Duodenal mucosa (tissue), 2 donors: ENCODE measurements around the gene NEIL1.

ENCODE experiments used
- H3K27ac ChIP-seq: one replicate; pipeline ENCODE4 v1.7.0; 2013; ENCODE audit warnings: low read depth, low read length
- H3K27me3 ChIP-seq, 2 donors: one replicate each; pipeline ENCODE4 v1.7.0; 2013; ENCODE audit warnings: low read length in 2 of 2, control low read depth in 1 of 2; ENCODE audit not compliant: insufficient read depth in 2 of 2, control insufficient read depth in 1 of 2
- H3K36me3 ChIP-seq, 2 donors: one replicate each; pipeline ENCODE4 v1.7.0; 2013; ENCODE audit warnings: low read length in 2 of 2, control low read depth in 1 of 2; ENCODE audit not compliant: insufficient read depth in 2 of 2, control insufficient read depth in 1 of 2
- H3K4me1 ChIP-seq, 2 donors: one replicate each; pipeline ENCODE4 v1.7.0; 2013; ENCODE audit warnings: low read length in 2 of 2, control low read depth in 1 of 2; ENCODE audit not compliant: insufficient read depth in 2 of 2, control insufficient read depth in 1 of 2
- H3K4me3 ChIP-seq, 2 donors: one replicate each; pipeline ENCODE4 v1.7.0; 2013; ENCODE audit warnings: low read length in 2 of 2, low read depth in 1 of 2
- H3K9ac ChIP-seq, 2 donors: one replicate each; pipeline ENCODE4 v1.7.0; 2013; ENCODE audit warnings: low read length in 2 of 2, low read depth in 1 of 2
- H3K9me3 ChIP-seq, 2 donors: one replicate each; pipeline ENCODE4 v1.7.0; 2013; ENCODE audit warnings: low read length in 2 of 2, control low read depth in 1 of 2; ENCODE audit not compliant: control insufficient read depth in 1 of 2

NEIL1 gene

DNA sequence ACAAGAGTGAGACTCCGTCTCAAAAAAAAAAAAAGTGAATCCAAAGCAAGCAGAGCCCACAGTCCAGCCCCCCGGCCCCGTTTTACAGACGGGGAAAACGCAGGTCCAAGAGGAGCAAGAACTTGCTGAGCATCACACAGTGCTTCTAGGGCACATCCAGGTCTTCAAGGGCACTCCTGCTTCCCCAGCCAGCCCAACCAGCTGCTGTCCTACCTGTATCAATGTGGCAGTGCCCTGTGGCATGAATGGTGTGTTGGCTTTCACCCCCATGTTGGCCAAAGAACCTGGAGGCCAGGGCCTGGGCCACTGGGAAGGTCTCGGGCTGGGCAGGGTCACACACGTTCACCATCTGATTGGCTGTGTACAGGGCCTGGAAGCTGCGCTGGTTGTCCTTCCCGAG is 16.9 kb downstream of the NEIL1 start:
- Histone ChIP-seq H3K9ac (no peak overlapping the region), H3K36me3 (peaks cover 28 to 77% of the 10 kb centered on the region in 2 donors), H3K4me1 (peaks cover 8% of the 10 kb centered on the region in 2 donors), H3K27me3 (no peaks in the 10 kb centered on the region), H3K27ac (no peak overlapping the region), H3K4me3 (no peak overlapping the region), H3K9me3 (no peaks in the 10 kb centered on the region)

DNA sequence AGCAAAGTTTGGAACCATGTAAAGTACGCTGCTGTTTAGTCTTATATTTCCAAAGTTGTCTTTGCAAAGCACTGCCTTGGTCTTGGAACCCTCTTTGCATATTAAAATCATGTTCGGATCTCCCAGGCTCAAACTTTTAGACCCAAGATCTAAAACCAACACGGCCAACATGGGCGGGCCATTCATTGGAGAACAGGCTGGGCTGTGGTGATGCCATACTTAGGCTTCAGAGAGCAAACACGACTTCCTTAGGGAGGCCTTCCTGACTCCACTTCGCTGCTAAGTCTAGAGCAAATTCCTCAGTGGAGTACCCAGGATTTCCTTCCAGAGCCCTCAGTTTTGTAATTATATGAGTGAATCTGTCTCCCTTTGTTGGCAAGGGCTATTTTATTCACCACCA is 18.0 kb downstream of the NEIL1 start:
- Histone ChIP-seq H3K4me3 (no peak overlapping the region), H3K4me1 (peaks cover 18 to 19% of the 10 kb centered on the region in 2 donors), H3K27ac (no peak overlapping the region), H3K36me3 (peaks cover 20 to 67% of the 10 kb centered on the region in 2 donors), H3K27me3 (no peaks in the 10 kb centered on the region), H3K9ac (no peak overlapping the region), H3K9me3 (no peaks in the 10 kb centered on the region)

GRCh38 chr15:75366163-75366562 is 19.3 kb downstream of the NEIL1 start:
- peaks cover 22 to 58% of the 10 kb centered on the region in 2 donors for H3K36me3 ChIP-seq
- H3K4me1 ChIP-seq = peaks cover 21 to 22% of the 10 kb centered on the region in 2 donors
- H3K27ac ChIP-seq = no peak overlapping the region

GRCh38 chr15:75367006-75367405 is 20.2 kb downstream of the NEIL1 start:
- H3K4me3 ChIP-seq = peak overlapping the region in 1 of 2 donors; percentile 75
- no peaks in the 10 kb centered on the region for H3K27me3 ChIP-seq
- peaks cover 21 to 22% of the 10 kb centered on the region in 2 donors for H3K4me1 ChIP-seq
- peak overlapping the region in 1 of 2 donors; percentile 84 for H3K9ac ChIP-seq
- no peak overlapping the region for H3K27ac ChIP-seq
- no peaks in the 10 kb centered on the region for H3K9me3 ChIP-seq
- peaks cover 31 to 58% of the 10 kb centered on the region in 2 donors for H3K36me3 ChIP-seq

More at GRCh38 chr15:75366163-75366562, 19.3 kb downstream of the NEIL1 start:
- Histone ChIP-seq H3K4me3 (no peak overlapping the region), H3K9ac (no peak overlapping the region), H3K9me3 (no peaks in the 10 kb centered on the region), H3K27me3 (no peaks in the 10 kb centered on the region)

DNA sequence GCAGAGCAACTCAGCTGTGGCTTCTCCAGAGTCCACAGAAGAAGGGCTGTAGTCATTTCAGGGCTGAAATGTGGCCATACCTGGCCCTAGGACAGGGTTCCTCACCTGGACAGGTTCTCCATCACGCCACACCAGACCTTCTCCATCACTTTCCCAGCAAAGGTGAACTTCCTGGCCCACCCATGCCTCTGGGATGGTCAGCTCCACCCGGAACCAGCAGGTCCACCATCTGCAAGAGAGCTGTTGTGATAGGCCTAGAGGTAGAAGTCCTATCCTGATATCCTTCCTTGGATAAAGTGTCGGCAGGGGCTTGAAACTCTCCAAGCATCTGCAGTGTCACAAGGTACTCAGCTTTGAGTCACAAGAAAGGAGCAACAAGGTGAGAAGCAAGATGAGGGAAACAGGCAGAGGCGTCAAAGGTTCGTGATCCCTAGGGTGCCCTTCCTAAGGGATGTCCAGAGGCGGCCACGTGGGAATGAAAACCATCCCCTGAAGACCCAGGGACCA is 20.6 kb downstream of the NEIL1 start:
- Histone ChIP-seq H3K4me3 (peak overlapping the region; percentile 75 to 83), H3K9me3 (no peaks in the 10 kb centered on the region), H3K36me3 (peaks cover 30 to 57% of the 10 kb centered on the region in 2 donors)

GRCh38 chr15:75367913-75368688 is 21.3 kb downstream of the NEIL1 start, which contains the start of gene MAN2C1:
Gene MAN2C1 (minus strand): TSS chr15:75368607. CDS start chr15:75368583, 24 bp downstream.
- Histone ChIP-seq H3K9me3 (no peaks in the 10 kb centered on the region), H3K27me3 (no peaks in the 10 kb centered on the region), H3K4me3 (peak within 1 kb of the TSS; percentile 75 to 83), H3K9ac (peak within 1 kb of the TSS; percentile 84 to 92), H3K36me3 (peaks cover 34 to 56% of the 10 kb centered on the region in 2 donors), H3K4me1 (peaks cover 21 to 22% of the 10 kb centered on the region in 2 donors), H3K27ac (peak within 1 kb of the TSS; percentile 97)

More for the DNA sequence above, 20.6 kb downstream of the NEIL1 start:
- no peaks in the 10 kb centered on the region for H3K27me3 ChIP-seq
- H3K27ac ChIP-seq = no peak overlapping the region
- H3K4me1 ChIP-seq = peaks cover 21 to 22% of the 10 kb centered on the region in 2 donors
- peak overlapping the region; percentile 43 to 84 for H3K9ac ChIP-seq

GRCh38 chr15:75368689-75369239 is 21.9 kb downstream of the NEIL1 start:
- Histone ChIP-seq H3K9me3 (no peaks in the 10 kb centered on the region), H3K9ac (peak overlapping the region; percentile 84 to 92), H3K27me3 (no peaks in the 10 kb centered on the region), H3K4me1 (peaks cover 21 to 22% of the 10 kb centered on the region in 2 donors), H3K4me3 (peak overlapping the region; percentile 75 to 83), H3K36me3 (peaks cover 36 to 58% of the 10 kb centered on the region in 2 donors), H3K27ac (peak overlapping the region; percentile 97)

DNA sequence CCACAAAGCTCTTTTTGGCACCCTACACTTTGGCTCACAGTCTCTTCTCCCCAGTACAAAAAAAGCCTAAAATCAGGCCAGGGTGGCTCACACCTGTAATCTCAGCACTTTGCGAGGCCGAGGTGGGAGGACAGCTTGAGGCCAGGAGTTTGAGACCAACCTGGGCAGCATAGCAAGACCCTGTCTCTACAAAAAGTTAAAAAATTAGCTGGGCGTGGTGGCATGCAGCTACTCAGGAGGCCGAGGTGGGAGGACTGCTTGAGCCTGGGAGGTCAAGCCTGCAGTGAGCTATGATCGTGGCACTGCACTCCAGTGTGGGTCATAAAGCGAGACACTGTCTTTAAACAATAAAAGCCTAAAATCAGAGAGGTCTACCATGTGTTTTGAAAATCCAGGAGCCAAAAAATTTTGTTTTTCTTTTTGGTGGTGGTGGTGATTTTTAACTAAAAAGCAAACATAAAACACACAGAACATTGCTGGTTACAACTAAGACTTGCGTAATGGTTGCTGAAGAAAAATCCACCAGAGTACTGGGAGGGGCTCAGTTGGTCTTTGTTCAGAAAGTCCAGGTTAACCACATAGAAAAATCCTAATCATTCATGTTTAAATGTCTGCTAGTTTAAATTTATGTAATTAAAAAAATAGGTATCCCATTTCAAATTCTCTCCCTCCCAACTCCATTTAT is 23.2 kb downstream of the NEIL1 start:
- H3K36me3 ChIP-seq = peaks cover 36 to 58% of the 10 kb centered on the region in 2 donors

DNA sequence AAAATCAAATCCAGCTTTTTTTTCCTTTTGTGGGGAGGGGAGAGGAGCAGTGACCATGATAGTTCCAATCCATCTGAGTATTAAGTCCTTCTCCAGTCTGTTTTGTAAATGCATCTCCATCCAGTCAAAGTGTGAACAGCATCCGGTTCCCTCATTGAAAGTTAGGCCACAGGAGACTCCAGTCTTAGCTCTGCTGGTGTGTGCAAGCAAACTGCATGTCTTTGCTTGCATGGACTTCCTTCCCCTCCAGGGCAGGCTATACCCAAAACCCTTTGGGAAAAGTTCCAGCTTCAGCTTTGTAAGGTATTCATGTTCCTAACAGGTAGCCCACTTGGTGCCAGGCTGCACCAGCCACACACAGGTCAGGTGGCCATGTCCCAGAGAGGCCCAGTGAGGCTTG is 24.6 kb downstream of the NEIL1 start:
- Histone ChIP-seq H3K4me3 (no peak overlapping the region), H3K27me3 (no peaks in the 10 kb centered on the region), H3K9me3 (no peaks in the 10 kb centered on the region), H3K4me1 (peaks cover 21 to 22% of the 10 kb centered on the region in 2 donors), H3K9ac (no peak overlapping the region), H3K36me3 (peaks cover 35 to 58% of the 10 kb centered on the region in 2 donors), H3K27ac (no peak overlapping the region)

More for the DNA sequence above, 23.2 kb downstream of the NEIL1 start:
- H3K4me1 ChIP-seq = peaks cover 21 to 22% of the 10 kb centered on the region in 2 donors
- H3K27me3 ChIP-seq = no peaks in the 10 kb centered on the region
- H3K9ac ChIP-seq = no peak overlapping the region
- H3K9me3 ChIP-seq = no peaks in the 10 kb centered on the region
- no peak overlapping the region for H3K27ac ChIP-seq
- H3K4me3 ChIP-seq = peak overlapping the region in 1 of 2 donors; percentile 75
